ENCODE measurements around the gene ERI3.

GRCh38 chr1:44208226-44208625 is 146.8 kb downstream of the ERI3 start:
- TF ChIP-seq FOSL1 (IDR thresholded peaks at IDR 0.05; ENCODE audit: low read depth) (no peak), RAD21 (IDR thresholded peaks at IDR 0.05; ENCODE audit: low read depth) (no peak), EZH2 (IDR thresholded peaks at IDR 0.05) (no peak)

Measured in HCT116 (cell line).